Astrocyte (in vitro differentiated cells and primary cell): ENCODE measurements around the gene ATRN.

Experiments
- EZH2 ChIP-seq: IDR thresholded peaks from 2 replicates; pipeline ENCODE4 v1.6.1; 2012; ENCODE audit warnings: mild to moderate bottlenecking, low read length, inconsistent platforms; ENCODE audit not compliant: insufficient read depth
- TF ChIP-seq, protein P1 (sequence below): IDR thresholded peaks from 2 replicates; pipeline ENCODE4 v1.5.1; 2011; ENCODE audit warnings: low read depth, mild to moderate bottlenecking, inconsistent platforms, low read length, moderate library complexity; ENCODE audit not compliant: insufficient read depth

- TF ChIP-seq, protein P1, sequence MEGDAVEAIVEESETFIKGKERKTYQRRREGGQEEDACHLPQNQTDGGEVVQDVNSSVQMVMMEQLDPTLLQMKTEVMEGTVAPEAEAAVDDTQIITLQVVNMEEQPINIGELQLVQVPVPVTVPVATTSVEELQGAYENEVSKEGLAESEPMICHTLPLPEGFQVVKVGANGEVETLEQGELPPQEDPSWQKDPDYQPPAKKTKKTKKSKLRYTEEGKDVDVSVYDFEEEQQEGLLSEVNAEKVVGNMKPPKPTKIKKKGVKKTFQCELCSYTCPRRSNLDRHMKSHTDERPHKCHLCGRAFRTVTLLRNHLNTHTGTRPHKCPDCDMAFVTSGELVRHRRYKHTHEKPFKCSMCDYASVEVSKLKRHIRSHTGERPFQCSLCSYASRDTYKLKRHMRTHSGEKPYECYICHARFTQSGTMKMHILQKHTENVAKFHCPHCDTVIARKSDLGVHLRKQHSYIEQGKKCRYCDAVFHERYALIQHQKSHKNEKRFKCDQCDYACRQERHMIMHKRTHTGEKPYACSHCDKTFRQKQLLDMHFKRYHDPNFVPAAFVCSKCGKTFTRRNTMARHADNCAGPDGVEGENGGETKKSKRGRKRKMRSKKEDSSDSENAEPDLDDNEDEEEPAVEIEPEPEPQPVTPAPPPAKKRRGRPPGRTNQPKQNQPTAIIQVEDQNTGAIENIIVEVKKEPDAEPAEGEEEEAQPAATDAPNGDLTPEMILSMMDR: no peak
- no peak for TF ChIP-seq EZH2
Measured at GRCh38 chr20:3652221-3652620, 181.4 kb downstream of the ATRN start.
